ENCODE results near the gene INSL6. TPM values are rescaled to one million over a fixed set of nuclear protein-coding genes. Genes with fewer than 3 reads are reported as not detected.

The INSL6 gene
- total and polyA plus RNA-seq, 9 donors, result 0.11 to 0.45 (median 0.25) TPM; not detected in 2

Other genes with a start within 250 kb of the INSL6 start
- 10.6 TPM for gene JAK2, start 200.4 kb downstream of the INSL6 start, total RNA-seq
- gene JAK2, start 200.4 kb downstream of the INSL6 start, polyA plus RNA-seq (ENCODE audit: insufficient read depth in 1 of 8, insufficient read length in 8 of 8, low replicate concordance in 1 of 8), result 10 to 100 TPM in 5 of 8 donors, 1 to 10 TPM in 3; 6.3 to 14.1 (median 10.8) TPM
- gene INSL4, start 45.8 kb upstream of the INSL6 start, total RNA-seq, result not detected
- under 1 TPM in 1 of 8 donors, not detected in 7; 0.05 TPM for gene INSL4, start 45.8 kb upstream of the INSL6 start, polyA plus RNA-seq (ENCODE audit: insufficient read depth in 1 of 8, insufficient read length in 8 of 8, low replicate concordance in 1 of 8)
- 0.71 TPM for gene RLN2, start 119.1 kb upstream of the INSL6 start, total RNA-seq
- 1 to 10 TPM in 4 of 8 donors, under 1 TPM in 4; 0.48 to 1.5 (median 0.93) TPM for gene RLN2, start 119.1 kb upstream of the INSL6 start, polyA plus RNA-seq (ENCODE audit: insufficient read depth in 1 of 8, insufficient read length in 8 of 8, low replicate concordance in 1 of 8)
- gene RLN1, start 154.2 kb upstream of the INSL6 start, total RNA-seq, result 0.35 TPM
- under 1 TPM in 5 of 8 donors, not detected in 3; 0.23 to 0.67 (median 0.43) TPM for gene RLN1, start 154.2 kb upstream of the INSL6 start, polyA plus RNA-seq (ENCODE audit: insufficient read depth in 1 of 8, insufficient read length in 8 of 8, low replicate concordance in 1 of 8)